Activated T-helper 17 cell treated with anti-CD3 and anti-CD28 coated beads, Interleukin-2, amount 50 U/mL, for 72 hours (primary cell): ENCODE measurements around the gene R3HDML. TPM values are rescaled to one million over a fixed set of nuclear protein-coding genes. Genes with fewer than 3 reads are reported as not detected.
"Not testable (repeated sequence)": the region's sequence is repeated elsewhere in the genome, so short reads cannot be mapped to it uniquely, and the experiment has no call there.

Source experiments
- ATAC-seq: fragments of 150-1000 bp; cut with Tn5 transposase; replicated peaks from 2 replicates; pipeline ENCODE4 v1.10.0; 2021; ENCODE audit warnings: mild to moderate bottlenecking, moderate library complexity
- H3K27ac Mint-ChIP-seq: one replicate; pipeline ENCODE4 v1.8.0; 2022; ENCODE audit warnings: mixed read lengths
- H3K27me3 Mint-ChIP-seq: one replicate; pipeline ENCODE4 v1.8.0; 2022; ENCODE audit warnings: mixed read lengths
- H3K36me3 Mint-ChIP-seq: one replicate; pipeline ENCODE4 v1.8.0; 2022; ENCODE audit warnings: low read depth, mild to moderate bottlenecking, mixed read lengths
- H3K4me1 Mint-ChIP-seq: one replicate; pipeline ENCODE4 v1.8.0; 2022; ENCODE audit warnings: mixed read lengths
- H3K4me3 Mint-ChIP-seq: one replicate; pipeline ENCODE4 v1.8.0; 2022; ENCODE audit warnings: mild to moderate bottlenecking, mixed read lengths
- H3K9me3 Mint-ChIP-seq: one replicate; pipeline ENCODE4 v1.8.0; 2022; ENCODE audit warnings: mixed read lengths
- total RNA-seq, 2 donors: library from RNA; stranded (reverse); gene quantifications; one replicate each; pipeline ENCODE4 v1.2.3, GENCODE V29; 2022

R3HDML gene, protein sequence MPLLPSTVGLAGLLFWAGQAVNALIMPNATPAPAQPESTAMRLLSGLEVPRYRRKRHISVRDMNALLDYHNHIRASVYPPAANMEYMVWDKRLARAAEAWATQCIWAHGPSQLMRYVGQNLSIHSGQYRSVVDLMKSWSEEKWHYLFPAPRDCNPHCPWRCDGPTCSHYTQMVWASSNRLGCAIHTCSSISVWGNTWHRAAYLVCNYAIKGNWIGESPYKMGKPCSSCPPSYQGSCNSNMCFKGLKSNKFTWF
- not detected for total RNA-seq

DNA sequence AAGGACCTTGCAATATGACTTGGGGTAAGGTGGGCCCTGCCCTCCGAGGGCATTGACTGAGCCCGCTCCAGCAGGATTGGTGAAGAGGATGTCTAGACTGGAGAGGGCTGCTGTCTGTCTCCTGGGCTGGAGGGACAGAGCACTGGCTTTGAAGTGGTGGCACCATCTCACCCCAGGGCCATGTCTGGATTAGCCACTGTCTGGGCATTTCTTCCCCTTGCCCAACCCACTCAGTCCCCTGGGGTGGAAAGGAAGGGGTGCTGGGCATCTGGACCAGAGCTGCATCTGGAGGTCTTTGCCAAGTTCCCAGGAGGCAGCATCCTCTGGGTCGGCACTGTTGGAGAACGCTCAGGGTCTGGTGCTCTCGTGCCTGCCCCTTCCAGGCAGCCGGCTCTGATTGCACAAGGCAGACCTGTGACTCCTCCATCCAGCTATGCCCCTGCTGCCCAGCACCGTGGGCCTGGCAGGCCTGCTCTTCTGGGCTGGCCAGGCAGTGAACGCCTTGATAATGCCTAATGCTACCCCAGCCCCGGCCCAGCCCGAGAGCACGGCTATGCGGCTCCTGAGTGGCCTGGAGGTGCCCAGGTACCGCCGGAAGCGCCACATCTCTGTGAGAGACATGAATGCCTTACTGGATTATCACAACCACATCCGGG lies at the start of gene R3HDML:
Gene R3HDML (plus strand): TSS at position 319 of the 656 bp plus-strand sequence. CDS start 115 bp downstream, at position 434.
- ATAC-seq: no peak
- peaks cover 13% of the 10 kb centered on the region for H3K27me3 Mint-ChIP-seq
- H3K36me3 Mint-ChIP-seq: no peaks in the 10 kb centered on the region
- no peaks in the 10 kb centered on the region for H3K4me1 Mint-ChIP-seq
- H3K27ac Mint-ChIP-seq: no peak within 1 kb of the TSS
- H3K9me3 Mint-ChIP-seq: no peaks in the 10 kb centered on the region
- H3K4me3 Mint-ChIP-seq: no peak within 1 kb of the TSS

GRCh38 chr20:44287272-44288097 lies 49.4 kb upstream of the R3HDML start:
- Mint-ChIP-seq H3K27me3 (no peaks in the 10 kb centered on the region), H3K4me3 (no peak overlapping the region), H3K27ac (no peak overlapping the region), H3K4me1 (no peaks in the 10 kb centered on the region), H3K36me3 (no peaks in the 10 kb centered on the region), H3K9me3 (no peaks in the 10 kb centered on the region)
- no peak for ATAC-seq

GRCh38 chr20:44288252-44288651 lies 48.6 kb upstream of the R3HDML start:
- ATAC-seq: no peak
- Mint-ChIP-seq H3K4me3 (no peak overlapping the region), H3K4me1 (no peaks in the 10 kb centered on the region), H3K9me3 (no peaks in the 10 kb centered on the region), H3K27ac (no peak overlapping the region), H3K36me3 (no peaks in the 10 kb centered on the region), H3K27me3 (no peaks in the 10 kb centered on the region)

DNA sequence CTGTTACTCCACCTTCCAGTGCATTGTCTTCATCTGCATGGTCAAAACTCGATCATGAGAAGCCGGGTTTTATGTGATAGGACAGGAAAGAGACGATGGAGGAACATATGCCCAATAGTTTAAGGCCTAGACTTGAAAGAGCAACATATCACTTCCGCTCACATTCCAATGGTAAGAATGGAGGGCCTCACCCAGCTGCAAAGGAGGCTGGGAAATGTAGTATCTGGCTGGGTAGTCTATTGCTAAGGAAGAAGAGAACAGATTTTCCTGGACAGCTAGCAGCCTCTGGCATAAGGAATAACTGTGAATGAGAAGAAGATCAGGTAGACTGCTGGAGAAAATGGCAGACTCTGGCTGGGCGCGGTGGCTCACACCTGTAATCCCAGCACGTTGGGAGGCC lies 45.1 kb upstream of the R3HDML start:
- ATAC-seq: no peak
- H3K4me1 Mint-ChIP-seq: no peaks in the 10 kb centered on the region
- H3K4me3 Mint-ChIP-seq: no peak overlapping the region
- H3K9me3 Mint-ChIP-seq: no peaks in the 10 kb centered on the region
- H3K27ac Mint-ChIP-seq: no peak overlapping the region
- no peaks in the 10 kb centered on the region for H3K36me3 Mint-ChIP-seq
- H3K27me3 Mint-ChIP-seq: no peaks in the 10 kb centered on the region

DNA sequence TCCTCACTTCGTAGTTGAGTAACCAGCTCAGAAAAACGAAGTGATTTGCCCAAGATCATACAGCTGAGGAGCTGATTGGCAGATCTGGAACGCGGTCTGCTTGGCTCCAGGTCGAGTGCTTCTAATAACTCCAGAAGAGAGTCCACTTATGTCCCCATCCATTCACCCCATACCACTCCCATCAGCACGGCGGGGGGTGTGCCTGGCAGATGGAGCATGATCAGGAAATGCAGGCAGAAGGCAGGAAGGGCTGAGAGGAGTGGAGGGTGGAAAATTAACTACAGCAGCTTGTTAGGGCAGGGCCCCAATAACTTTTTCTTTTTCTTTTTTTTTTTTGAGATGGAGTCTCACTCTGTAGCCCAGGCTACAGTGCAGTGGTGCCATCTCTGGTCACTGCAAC lies 40.8 kb upstream of the R3HDML start:
- no peak for ATAC-seq
- Mint-ChIP-seq H3K4me3 (no peak overlapping the region), H3K9me3 (no peaks in the 10 kb centered on the region), H3K27ac (no peak overlapping the region), H3K4me1 (no peaks in the 10 kb centered on the region), H3K36me3 (no peaks in the 10 kb centered on the region), H3K27me3 (no peaks in the 10 kb centered on the region)

DNA sequence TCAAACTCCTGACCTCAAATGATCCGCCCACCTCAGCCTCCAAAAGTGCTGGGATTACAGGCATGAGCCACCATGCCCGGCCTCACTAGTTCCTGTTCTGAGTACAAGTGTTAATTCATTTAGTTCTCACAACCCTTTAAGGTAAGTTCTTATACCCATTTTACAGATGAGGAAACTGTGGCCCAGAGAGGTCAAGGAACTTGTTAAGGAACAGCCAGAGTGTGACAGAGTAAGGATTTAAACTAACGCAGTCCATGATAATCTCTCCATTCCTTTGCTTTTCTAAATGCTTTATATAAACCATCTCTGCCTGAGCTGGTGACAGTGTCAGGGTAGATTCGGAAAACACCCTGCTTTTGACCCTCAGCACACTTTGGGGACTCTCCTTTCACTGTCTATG lies 39.1 kb upstream of the R3HDML start:
- no peak for ATAC-seq
- Mint-ChIP-seq H3K4me3 (no peak overlapping the region), H3K36me3 (no peaks in the 10 kb centered on the region), H3K27ac (no peak overlapping the region), H3K27me3 (no peaks in the 10 kb centered on the region), H3K4me1 (no peaks in the 10 kb centered on the region), H3K9me3 (no peaks in the 10 kb centered on the region)

DNA sequence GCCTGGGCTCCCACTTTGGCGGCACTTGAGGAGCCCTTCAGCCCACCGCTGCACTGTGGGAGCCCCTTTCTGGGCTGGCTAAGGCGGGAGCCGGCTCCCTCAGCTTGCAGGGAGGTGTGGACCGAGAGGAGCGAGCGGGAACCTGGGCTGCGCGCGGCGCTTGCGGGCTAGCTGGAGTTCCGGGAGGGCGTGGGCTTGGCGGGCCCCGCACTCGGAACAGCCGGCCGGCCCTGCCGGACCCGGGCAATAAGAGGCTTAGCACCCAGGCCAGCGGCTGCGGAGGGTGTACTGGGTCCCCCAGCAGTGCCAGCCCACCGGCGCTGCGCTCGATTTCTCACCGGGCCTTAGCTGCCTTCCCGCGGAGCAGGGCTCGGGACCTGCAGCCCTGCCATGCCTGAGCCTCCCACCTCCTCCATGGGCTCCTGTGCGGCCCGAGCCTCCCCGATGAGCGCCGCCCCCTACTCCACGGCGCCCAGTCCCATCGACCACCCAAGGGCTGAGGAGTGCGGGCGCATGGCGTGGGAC lies 37.8 kb upstream of the R3HDML start:
- not testable (repeated sequence) for H3K27me3 Mint-ChIP-seq, H3K27ac Mint-ChIP-seq, H3K4me1 Mint-ChIP-seq, H3K36me3 Mint-ChIP-seq, ATAC-seq, H3K9me3 Mint-ChIP-seq, H3K4me3 Mint-ChIP-seq

- no peaks in the 10 kb centered on the region for H3K4me1 Mint-ChIP-seq
- H3K27me3 Mint-ChIP-seq: no peaks in the 10 kb centered on the region
- H3K27ac Mint-ChIP-seq: no peak overlapping the region
- H3K9me3 Mint-ChIP-seq: no peaks in the 10 kb centered on the region
- no peaks in the 10 kb centered on the region for H3K36me3 Mint-ChIP-seq
- no peak overlapping the region for H3K4me3 Mint-ChIP-seq
- ATAC-seq: no peak
These were observed 35.6 kb upstream of the R3HDML start for GRCh38 chr20:44301285-44301684.

- Mint-ChIP-seq H3K27me3 (no peaks in the 10 kb centered on the region), H3K4me3 (no peak overlapping the region), H3K36me3 (peaks cover 7% of the 10 kb centered on the region), H3K27ac (no peak overlapping the region), H3K4me1 (no peaks in the 10 kb centered on the region), H3K9me3 (no peaks in the 10 kb centered on the region)
- ATAC-seq: no peak
These were observed 34.7 kb upstream of the R3HDML start for GRCh38 chr20:44302026-44302669.

DNA sequence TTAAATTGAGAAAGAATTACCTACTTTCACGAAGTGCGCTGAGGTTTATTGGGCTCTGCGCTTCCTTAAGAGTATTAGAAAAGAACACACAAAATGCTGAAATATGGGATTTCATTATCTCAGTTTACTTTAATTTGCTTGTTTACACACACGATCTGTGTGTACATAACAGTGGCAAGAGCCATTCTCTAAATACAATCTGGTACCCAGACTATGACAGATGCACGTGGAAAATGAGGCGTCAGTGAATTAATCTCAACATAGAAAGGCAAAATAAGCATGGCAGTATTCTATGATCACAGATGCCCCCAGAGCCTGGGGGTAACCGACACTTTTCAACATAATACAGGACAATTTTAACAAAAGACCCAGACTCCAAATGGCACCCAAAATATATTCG lies 34.1 kb upstream of the R3HDML start:
- H3K27me3 Mint-ChIP-seq: no peaks in the 10 kb centered on the region
- H3K4me1 Mint-ChIP-seq: no peaks in the 10 kb centered on the region
- no peak for ATAC-seq
- H3K27ac Mint-ChIP-seq: no peak overlapping the region
- H3K4me3 Mint-ChIP-seq: no peak overlapping the region
- no peaks in the 10 kb centered on the region for H3K9me3 Mint-ChIP-seq
- peaks cover 7% of the 10 kb centered on the region for H3K36me3 Mint-ChIP-seq

DNA sequence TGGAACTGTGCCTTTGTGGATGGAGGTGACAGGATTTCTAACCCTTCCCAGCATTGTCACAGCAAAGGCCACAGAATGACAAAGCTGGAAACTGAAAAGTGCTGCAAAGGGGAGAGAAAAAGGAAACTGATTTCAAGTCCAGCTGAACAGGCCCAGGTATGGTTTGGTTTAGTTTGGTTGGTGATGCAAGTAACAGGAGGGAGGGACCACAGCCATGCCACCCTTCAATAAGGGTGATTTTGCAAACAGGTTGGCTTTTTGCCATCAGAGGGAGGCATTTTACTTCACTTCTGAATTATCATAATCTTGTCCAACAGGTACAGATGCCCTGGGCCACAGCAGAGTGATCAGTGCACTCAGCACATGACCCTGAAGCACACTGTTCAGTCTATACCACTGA lies 32.5 kb upstream of the R3HDML start:
- ATAC-seq: no peak
- Mint-ChIP-seq H3K27me3 (no peaks in the 10 kb centered on the region), H3K36me3 (peaks cover 7% of the 10 kb centered on the region), H3K4me1 (no peaks in the 10 kb centered on the region), H3K27ac (no peak overlapping the region), H3K4me3 (no peak overlapping the region), H3K9me3 (no peaks in the 10 kb centered on the region)

DNA sequence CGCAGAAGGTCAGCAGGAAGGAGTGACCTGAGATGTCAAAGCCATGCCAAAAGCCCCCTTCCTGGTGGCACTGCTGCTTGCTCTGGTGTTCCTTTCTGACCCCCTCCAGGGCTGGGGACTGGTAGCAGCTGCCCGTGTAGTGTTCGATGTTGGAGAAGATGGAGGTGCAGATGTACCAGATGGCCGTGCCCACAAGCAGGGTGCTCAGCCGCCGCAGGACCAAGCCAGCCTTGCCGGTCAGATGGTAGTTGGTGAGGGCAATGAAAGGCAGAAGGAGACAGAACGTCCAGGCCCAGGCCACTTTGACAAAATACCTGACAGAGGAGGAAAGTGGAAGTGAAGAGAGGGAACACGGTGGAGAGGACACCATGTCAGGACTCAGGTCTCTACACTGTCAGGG lies 29.9 kb upstream of the R3HDML start:
- Mint-ChIP-seq H3K4me3 (no peak overlapping the region), H3K36me3 (peaks cover 14% of the 10 kb centered on the region), H3K9me3 (no peaks in the 10 kb centered on the region), H3K27me3 (no peaks in the 10 kb centered on the region), H3K27ac (no peak overlapping the region), H3K4me1 (peaks cover 7% of the 10 kb centered on the region)
- ATAC-seq: no peak

- peak overlapping the region; percentile 82 for H3K4me3 Mint-ChIP-seq
- peaks cover 14% of the 10 kb centered on the region for H3K36me3 Mint-ChIP-seq
- H3K27me3 Mint-ChIP-seq: no peaks in the 10 kb centered on the region
- H3K9me3 Mint-ChIP-seq: no peaks in the 10 kb centered on the region
- H3K27ac Mint-ChIP-seq: peak overlapping the region; percentile 93
- no peak for ATAC-seq
- peaks cover 7% of the 10 kb centered on the region for H3K4me1 Mint-ChIP-seq
These were observed 26.8 kb upstream of the R3HDML start for GRCh38 chr20:44309763-44310663.
